ENCODE measurements around the gene ZNF425. TPM values are rescaled to one million over a fixed set of nuclear protein-coding genes. Genes with fewer than 3 reads are reported as not detected.
"Not testable (repeated sequence)": the region's sequence is repeated elsewhere in the genome, so short reads cannot be mapped to it uniquely, and the experiment has no call there.

The ZNF425 gene
- total and polyA plus RNA-seq, 2 experiments from 2014 or later = 4.3 to 5.0 TPM

- peaks cover 14% of the 10 kb centered on the region; the same call in 1 of the 2 replicates for H3F3A ChIP-seq (replicated peaks; ENCODE audit: low read depth)
- not testable (repeated sequence) for H3K4me3 Mint-ChIP-seq; H3K27me3 ChIP-seq (ENCODE audit: insufficient read depth)
Measured at GRCh38 chr7:149092244-149092643, 33.9 kb downstream of the ZNF425 start.

GRCh38 chr7:149090397-149091195 lies 35.5 kb downstream of the ZNF425 start, which contains the start of gene ZNF786:
Gene ZNF786 (minus strand): TSS chr7:149090718. CDS start chr7:149090640, 78 bp downstream.
- no peaks in the 10 kb centered on the region for H3K27me3 ChIP-seq (ENCODE audit: insufficient read depth)
- H3K27ac ChIP-seq (ENCODE audit: low read depth) = 0 out of 2 replicates have a peak within 1 kb of the TSS, but pooled peaks have one; percentile 60
- H3K4me1 ChIP-seq (ENCODE audit: insufficient read depth) = peaks cover 7% of the 10 kb centered on the region; the same call in 1 of the 2 replicates

More at GRCh38 chr7:149092244-149092643, 33.9 kb downstream of the ZNF425 start:
- not testable (repeated sequence) for H3K9me2 ChIP-seq (ENCODE audit: insufficient read depth); H3K4me2 ChIP-seq; DNase-seq (ENCODE audit: low spot score); H3K36me3 ChIP-seq (ENCODE audit: insufficient read depth); H2AFZ ChIP-seq; H3K9me3 Mint-ChIP-seq; H3K27ac ChIP-seq (ENCODE audit: low read depth); H3K4me3 ChIP-seq; ATAC-seq; H4K20me1 ChIP-seq (replicated peaks; ENCODE audit: insufficient read depth); H3K4me1 ChIP-seq (ENCODE audit: insufficient read depth); H3K27ac Mint-ChIP-seq
- peaks cover 19% of the 10 kb centered on the region for H3K4me1 Mint-ChIP-seq
- H3K79me2 ChIP-seq (replicated peaks; ENCODE audit: insufficient read depth) = peaks cover 31% of the 10 kb centered on the region
- peaks cover 17% of the 10 kb centered on the region for H3K27me3 Mint-ChIP-seq (ENCODE audit: insufficient read depth, low read depth, poor library complexity)
- H3K36me3 Mint-ChIP-seq (ENCODE audit: low read depth) = peaks cover 18% of the 10 kb centered on the region

More at GRCh38 chr7:149090397-149091195, 35.5 kb downstream of the ZNF425 start, which contains the start of gene ZNF786:
- Mint-ChIP-seq H3K9me3 (peaks cover 10% of the 10 kb centered on the region), H3K4me3 (peak within 1 kb of the TSS; percentile 87), H3K27ac (peak within 1 kb of the TSS; percentile 94), H3K4me1 (peaks cover 12% of the 10 kb centered on the region), H3K36me3 (ENCODE audit: low read depth) (peaks cover 33% of the 10 kb centered on the region), H3K27me3 (ENCODE audit: insufficient read depth, low read depth, poor library complexity) (peaks cover 13% of the 10 kb centered on the region)
- Histone ChIP-seq H3K36me3 (ENCODE audit: insufficient read depth) (no peaks in the 10 kb centered on the region), H3K4me3 (peak within 1 kb of the TSS; percentile 89), H4K20me1 (replicated peaks; ENCODE audit: insufficient read depth) (no peaks in the 10 kb centered on the region; the same call in 1 of the 2 replicates), H2AFZ (peak within 1 kb of the TSS; percentile 70), H3K4me2 (peak within 1 kb of the TSS; percentile 78), H3K79me2 (replicated peaks; ENCODE audit: insufficient read depth) (peaks cover 45% of the 10 kb centered on the region), H3K9me2 (ENCODE audit: insufficient read depth) (no peaks in the 10 kb centered on the region), H3F3A (replicated peaks; ENCODE audit: low read depth) (peaks cover 14% of the 10 kb centered on the region; the same call in 1 of the 2 replicates)
- TF ChIP-seq ZNF331 (CRISPR knock-in tag; IDR thresholded peaks at IDR 0.05; ENCODE audit: low read depth) = no peak
- TF ChIP-seq CREB1 (CRISPR knock-in tag; IDR thresholded peaks at IDR 0.05; ENCODE audit: low read depth) = peak; percentile 74
- TF ChIP-seq EZH2 (IDR thresholded peaks at IDR 0.05; ENCODE audit: low read depth, unreplicated experiment) = no peak
- TF ChIP-seq CTCF (conservative IDR thresholded peaks at IDR 0.05; ENCODE audit: low read depth in 2 of 2) = peak; percentile 73 to 85
- peak; percentile 91 for TF ChIP-seq POLR2AphosphoS5 (IDR thresholded peaks at IDR 0.05; ENCODE audit: low read depth)
- peak; percentile 32; the same call in 1 of the 2 replicates for TF ChIP-seq ETS1 (IDR thresholded peaks at IDR 0.05)
- peak; percentile 91 for ATAC-seq
- DNase-seq (ENCODE audit: low spot score) = peak; percentile 95

Data from GM23338 (cell line).